ENCODE results near the gene SNX8. TPM values are rescaled to one million over a fixed set of nuclear protein-coding genes. Genes with fewer than 3 reads are reported as not detected.

Gene SNX8
- total and polyA plus RNA-seq, 2 of the 13 experiments (the other 11 are each of a cell fraction or from before 2014, with no cell fraction given): 20.6 to 45.2 TPM

- TF ChIP-seq SIN3B (IDR thresholded peaks at IDR 0.05; ENCODE audit: low read length) (no peak), NFATC3 (CRISPR knock-in tag; IDR thresholded peaks at IDR 0.05) (no peak), MBD4 (IDR thresholded peaks at IDR 0.05; ENCODE audit: borderline replicate concordance, low read length) (no peak), NFKB2 (CRISPR knock-in tag; IDR thresholded peaks at IDR 0.05; ENCODE audit: borderline replicate concordance) (peak; percentile 9; the same call in 1 of the 2 replicates), KAT7 (CRISPR knock-in tag; IDR thresholded peaks at IDR 0.05; ENCODE audit: borderline replicate concordance) (no peak), SPEN (CRISPR knock-in tag; IDR thresholded peaks at IDR 0.05; ENCODE audit: low read depth) (peak; percentile 43; the same call in 1 of the 2 replicates), CREB3 (CRISPR knock-in tag; IDR thresholded peaks at IDR 0.05) (no peak), ZNF609 (CRISPR knock-in tag; IDR thresholded peaks at IDR 0.05; ENCODE audit: borderline replicate concordance) (no peak), ZNF431 (CRISPR knock-in tag; IDR thresholded peaks at IDR 0.05; ENCODE audit: borderline replicate concordance, low read depth) (peak; percentile 13; the same call in 1 of the 2 replicates), FOXK2 (IDR thresholded peaks at IDR 0.05) (no peak), CCDC6 (CRISPR knock-in tag; IDR thresholded peaks at IDR 0.05) (no peak), CHD2 (IDR thresholded peaks at IDR 0.05; ENCODE audit: low read depth, low read length) (no peak), MXD1 (CRISPR knock-in tag; IDR thresholded peaks at IDR 0.05) (peak; percentile 56; the same call in 1 of the 2 replicates), STAG1 (CRISPR knock-in tag; IDR thresholded peaks at IDR 0.05) (no peak), ASH2L (IDR thresholded peaks at IDR 0.05; ENCODE audit: insufficient read length, low read depth, low read length) (no peak), CBX5 (CRISPR knock-in tag; IDR thresholded peaks at IDR 0.05; ENCODE audit: borderline replicate concordance) (peak; percentile 31; the same call in 1 of the 2 replicates), PCBP1 (IDR thresholded peaks at IDR 0.05; ENCODE audit: borderline replicate concordance, low read depth, low read length) (no peak), CEBPG (CRISPR knock-in tag; IDR thresholded peaks at IDR 0.05) (no peak), TCF12 (IDR thresholded peaks at IDR 0.05) (no peak), TCF12 (CRISPR knock-in tag; IDR thresholded peaks at IDR 0.05) (no peak)
- TF ChIP-seq, protein P1, sequence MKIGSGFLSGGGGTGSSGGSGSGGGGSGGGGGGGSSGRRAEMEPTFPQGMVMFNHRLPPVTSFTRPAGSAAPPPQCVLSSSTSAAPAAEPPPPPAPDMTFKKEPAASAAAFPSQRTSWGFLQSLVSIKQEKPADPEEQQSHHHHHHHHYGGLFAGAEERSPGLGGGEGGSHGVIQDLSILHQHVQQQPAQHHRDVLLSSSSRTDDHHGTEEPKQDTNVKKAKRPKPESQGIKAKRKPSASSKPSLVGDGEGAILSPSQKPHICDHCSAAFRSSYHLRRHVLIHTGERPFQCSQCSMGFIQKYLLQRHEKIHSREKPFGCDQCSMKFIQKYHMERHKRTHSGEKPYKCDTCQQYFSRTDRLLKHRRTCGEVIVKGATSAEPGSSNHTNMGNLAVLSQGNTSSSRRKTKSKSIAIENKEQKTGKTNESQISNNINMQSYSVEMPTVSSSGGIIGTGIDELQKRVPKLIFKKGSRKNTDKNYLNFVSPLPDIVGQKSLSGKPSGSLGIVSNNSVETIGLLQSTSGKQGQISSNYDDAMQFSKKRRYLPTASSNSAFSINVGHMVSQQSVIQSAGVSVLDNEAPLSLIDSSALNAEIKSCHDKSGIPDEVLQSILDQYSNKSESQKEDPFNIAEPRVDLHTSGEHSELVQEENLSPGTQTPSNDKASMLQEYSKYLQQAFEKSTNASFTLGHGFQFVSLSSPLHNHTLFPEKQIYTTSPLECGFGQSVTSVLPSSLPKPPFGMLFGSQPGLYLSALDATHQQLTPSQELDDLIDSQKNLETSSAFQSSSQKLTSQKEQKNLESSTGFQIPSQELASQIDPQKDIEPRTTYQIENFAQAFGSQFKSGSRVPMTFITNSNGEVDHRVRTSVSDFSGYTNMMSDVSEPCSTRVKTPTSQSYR (CRISPR knock-in tag; IDR thresholded peaks at IDR 0.05; ENCODE audit: borderline replicate concordance): no peak
Observed at GRCh38 chr7:2314209-2314955, at the start of gene SNX8 (continued).

Measured in HepG2 (cell line).